Measurements from ENCODE around the gene PIGO. TPM values are rescaled to one million over a fixed set of nuclear protein-coding genes. Genes with fewer than 3 reads are reported as not detected.

PIGO gene
- total and polyA plus RNA-seq, 9 of the 15 experiments (the other 6 are each of a cell fraction or from before 2014, with no cell fraction given): 5.4 to 13.7 (median 9.7) TPM

DNA sequence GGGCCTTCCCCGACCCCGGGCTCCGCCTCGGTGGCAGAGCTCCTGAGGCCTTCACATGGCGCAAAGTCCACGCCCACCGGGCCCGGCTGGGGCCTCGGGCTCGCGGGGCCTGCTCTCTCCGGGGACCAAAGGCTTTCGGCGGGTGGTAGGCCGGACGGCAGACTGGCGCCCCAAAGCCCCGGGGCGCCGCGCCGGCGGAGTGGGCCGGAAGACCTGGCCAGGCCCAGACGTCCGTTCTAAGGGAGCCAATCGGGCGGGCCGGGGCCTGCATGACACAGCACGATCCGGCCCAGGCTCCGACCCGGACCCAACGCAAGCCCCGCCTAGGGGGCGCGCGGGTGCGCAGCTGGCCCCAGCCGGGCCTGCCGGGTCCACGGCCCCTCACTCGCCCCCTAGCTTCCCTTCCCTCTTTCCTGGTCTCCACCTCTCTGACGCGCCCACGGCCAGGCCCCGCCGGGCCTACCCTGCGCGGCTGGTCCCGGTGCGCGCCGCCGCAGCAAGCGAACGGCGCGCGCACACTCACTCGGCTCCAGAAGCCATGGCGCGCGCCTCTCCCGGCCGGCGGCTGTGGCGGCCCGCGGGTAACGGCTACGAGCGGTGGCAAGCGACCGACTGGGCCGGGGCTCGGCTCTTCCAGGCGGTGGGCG lies 24.5 kb downstream of the PIGO start (continued):
- TF ChIP-seq, protein P1, sequence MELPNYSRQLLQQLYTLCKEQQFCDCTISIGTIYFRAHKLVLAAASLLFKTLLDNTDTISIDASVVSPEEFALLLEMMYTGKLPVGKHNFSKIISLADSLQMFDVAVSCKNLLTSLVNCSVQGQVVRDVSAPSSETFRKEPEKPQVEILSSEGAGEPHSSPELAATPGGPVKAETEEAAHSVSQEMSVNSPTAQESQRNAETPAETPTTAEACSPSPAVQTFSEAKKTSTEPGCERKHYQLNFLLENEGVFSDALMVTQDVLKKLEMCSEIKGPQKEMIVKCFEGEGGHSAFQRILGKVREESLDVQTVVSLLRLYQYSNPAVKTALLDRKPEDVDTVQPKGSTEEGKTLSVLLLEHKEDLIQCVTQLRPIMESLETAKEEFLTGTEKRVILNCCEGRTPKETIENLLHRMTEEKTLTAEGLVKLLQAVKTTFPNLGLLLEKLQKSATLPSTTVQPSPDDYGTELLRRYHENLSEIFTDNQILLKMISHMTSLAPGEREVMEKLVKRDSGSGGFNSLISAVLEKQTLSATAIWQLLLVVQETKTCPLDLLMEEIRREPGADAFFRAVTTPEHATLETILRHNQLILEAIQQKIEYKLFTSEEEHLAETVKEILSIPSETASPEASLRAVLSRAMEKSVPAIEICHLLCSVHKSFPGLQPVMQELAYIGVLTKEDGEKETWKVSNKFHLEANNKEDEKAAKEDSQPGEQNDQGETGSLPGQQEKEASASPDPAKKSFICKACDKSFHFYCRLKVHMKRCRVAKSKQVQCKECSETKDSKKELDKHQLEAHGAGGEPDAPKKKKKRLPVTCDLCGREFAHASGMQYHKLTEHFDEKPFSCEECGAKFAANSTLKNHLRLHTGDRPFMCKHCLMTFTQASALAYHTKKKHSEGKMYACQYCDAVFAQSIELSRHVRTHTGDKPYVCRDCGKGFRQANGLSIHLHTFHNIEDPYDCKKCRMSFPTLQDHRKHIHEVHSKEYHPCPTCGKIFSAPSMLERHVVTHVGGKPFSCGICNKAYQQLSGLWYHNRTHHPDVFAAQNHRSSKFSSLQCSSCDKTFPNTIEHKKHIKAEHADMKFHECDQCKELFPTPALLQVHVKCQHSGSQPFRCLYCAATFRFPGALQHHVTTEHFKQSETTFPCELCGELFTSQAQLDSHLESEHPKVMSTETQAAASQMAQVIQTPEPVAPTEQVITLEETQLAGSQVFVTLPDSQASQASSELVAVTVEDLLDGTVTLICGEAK (IDR thresholded peaks at IDR 0.05): no peak
- TF ChIP-seq, protein P1 (CRISPR knock-in tag; IDR thresholded peaks at IDR 0.05): no peak
- TF ChIP-seq ZNF707 (CRISPR knock-in tag; conservative IDR thresholded peaks at IDR 0.05) (0 out of 2 replicates have a peak, but pooled peaks have one; percentile 44), L3MBTL2 (IDR thresholded peaks at IDR 0.05) (0 out of 2 replicates have a peak, but pooled peaks have one; percentile 52), FIP1L1 (IDR thresholded peaks at IDR 0.05; ENCODE audit: low read depth, low read length, poor library complexity, severe bottlenecking) (peak; percentile 85), LCOR (CRISPR knock-in tag; IDR thresholded peaks at IDR 0.05) (peak; percentile 43; the same call in 1 of the 2 replicates), ZFX (CRISPR knock-in tag; IDR thresholded peaks at IDR 0.05) (peak; percentile 97), HDAC2 (IDR thresholded peaks at IDR 0.05) (peak; percentile 24; the same call in 1 of the 2 replicates), RB1 (IDR thresholded peaks at IDR 0.05; ENCODE audit: low read depth) (0 out of 2 replicates have a peak, but pooled peaks have one; percentile 58), RAD51 (IDR thresholded peaks at IDR 0.05; ENCODE audit: borderline replicate concordance, low read depth) (no peak)
- TF ChIP-seq, protein P2, sequence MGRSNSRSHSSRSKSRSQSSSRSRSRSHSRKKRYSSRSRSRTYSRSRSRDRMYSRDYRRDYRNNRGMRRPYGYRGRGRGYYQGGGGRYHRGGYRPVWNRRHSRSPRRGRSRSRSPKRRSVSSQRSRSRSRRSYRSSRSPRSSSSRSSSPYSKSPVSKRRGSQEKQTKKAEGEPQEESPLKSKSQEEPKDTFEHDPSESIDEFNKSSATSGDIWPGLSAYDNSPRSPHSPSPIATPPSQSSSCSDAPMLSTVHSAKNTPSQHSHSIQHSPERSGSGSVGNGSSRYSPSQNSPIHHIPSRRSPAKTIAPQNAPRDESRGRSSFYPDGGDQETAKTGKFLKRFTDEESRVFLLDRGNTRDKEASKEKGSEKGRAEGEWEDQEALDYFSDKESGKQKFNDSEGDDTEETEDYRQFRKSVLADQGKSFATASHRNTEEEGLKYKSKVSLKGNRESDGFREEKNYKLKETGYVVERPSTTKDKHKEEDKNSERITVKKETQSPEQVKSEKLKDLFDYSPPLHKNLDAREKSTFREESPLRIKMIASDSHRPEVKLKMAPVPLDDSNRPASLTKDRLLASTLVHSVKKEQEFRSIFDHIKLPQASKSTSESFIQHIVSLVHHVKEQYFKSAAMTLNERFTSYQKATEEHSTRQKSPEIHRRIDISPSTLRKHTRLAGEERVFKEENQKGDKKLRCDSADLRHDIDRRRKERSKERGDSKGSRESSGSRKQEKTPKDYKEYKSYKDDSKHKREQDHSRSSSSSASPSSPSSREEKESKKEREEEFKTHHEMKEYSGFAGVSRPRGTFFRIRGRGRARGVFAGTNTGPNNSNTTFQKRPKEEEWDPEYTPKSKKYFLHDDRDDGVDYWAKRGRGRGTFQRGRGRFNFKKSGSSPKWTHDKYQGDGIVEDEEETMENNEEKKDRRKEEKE (IDR thresholded peaks at IDR 0.05; ENCODE audit: borderline replicate concordance in 1 of 2, control insufficient read depth in 1 of 2, low read depth in 2 of 2, low read length in 1 of 2): no peak
- TF ChIP-seq, protein P3, sequence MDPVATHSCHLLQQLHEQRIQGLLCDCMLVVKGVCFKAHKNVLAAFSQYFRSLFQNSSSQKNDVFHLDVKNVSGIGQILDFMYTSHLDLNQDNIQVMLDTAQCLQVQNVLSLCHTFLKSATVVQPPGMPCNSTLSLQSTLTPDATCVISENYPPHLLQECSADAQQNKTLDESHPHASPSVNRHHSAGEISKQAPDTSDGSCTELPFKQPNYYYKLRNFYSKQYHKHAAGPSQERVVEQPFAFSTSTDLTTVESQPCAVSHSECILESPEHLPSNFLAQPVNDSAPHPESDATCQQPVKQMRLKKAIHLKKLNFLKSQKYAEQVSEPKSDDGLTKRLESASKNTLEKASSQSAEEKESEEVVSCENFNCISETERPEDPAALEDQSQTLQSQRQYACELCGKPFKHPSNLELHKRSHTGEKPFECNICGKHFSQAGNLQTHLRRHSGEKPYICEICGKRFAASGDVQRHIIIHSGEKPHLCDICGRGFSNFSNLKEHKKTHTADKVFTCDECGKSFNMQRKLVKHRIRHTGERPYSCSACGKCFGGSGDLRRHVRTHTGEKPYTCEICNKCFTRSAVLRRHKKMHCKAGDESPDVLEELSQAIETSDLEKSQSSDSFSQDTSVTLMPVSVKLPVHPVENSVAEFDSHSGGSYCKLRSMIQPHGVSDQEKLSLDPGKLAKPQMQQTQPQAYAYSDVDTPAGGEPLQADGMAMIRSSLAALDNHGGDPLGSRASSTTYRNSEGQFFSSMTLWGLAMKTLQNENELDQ (CRISPR knock-in tag; IDR thresholded peaks at IDR 0.05; ENCODE audit: borderline replicate concordance): no peak

All from K562 (cell line).